ENCODE data around the gene MGRN1.

MGRN1 gene

GRCh38 chr16:4700997-4701743, 76.5 kb downstream of the MGRN1 start:
- no peak for DNase-seq

GRCh38 chr16:4701791-4702465, 77.3 kb downstream of the MGRN1 start:
- no peak for DNase-seq

GRCh38 chr16:4702466-4702808, 77.8 kb downstream of the MGRN1 start:
- no peak for DNase-seq

- no peak for DNase-seq
These were observed 79.3 kb downstream of the MGRN1 start for GRCh38 chr16:4703906-4704305.

DNA sequence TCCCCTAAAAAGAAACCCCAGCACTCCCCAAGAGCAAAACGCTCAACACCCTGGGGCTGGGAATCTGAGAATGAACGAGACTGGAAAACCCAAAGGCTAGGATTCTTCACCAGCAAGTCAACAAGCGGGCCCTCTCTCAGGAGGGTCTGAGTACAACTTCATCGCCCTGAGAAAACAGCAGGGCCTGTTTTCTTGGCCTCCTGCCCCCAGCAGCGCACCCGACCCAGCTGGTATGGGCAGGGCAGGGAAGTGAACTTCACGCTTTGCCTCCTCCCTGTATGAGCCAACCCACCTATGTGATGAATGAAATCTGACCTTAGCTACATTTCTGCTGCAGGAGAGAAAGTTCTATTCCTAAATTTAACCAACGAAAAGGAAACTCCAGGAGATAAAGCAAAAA, 79.9 kb downstream of the MGRN1 start:
- no peak for DNase-seq

DNA sequence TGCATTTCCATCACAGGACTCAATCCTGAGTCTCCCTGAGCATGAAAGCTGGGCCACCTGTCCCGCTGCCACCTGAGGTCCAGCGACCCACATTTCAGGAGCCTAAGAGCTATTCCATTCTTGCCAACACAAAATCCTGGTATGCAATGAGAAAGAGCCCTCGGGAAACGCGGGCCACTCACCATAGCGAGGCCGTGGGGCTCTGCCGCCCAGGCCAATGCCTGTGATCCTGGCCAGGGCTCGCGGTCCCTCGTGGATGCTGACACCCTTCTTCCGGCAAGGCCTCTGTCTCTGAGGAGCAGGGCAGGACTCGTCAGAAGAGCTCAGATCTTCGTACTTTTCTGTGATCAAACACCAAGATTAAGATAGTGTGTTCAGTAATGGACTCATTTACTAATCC, 80.3 kb downstream of the MGRN1 start:
- no peak for DNase-seq

- no peak for DNase-seq
These were observed 82.2 kb downstream of the MGRN1 start for GRCh38 chr16:4706871-4707270.

GRCh38 chr16:4709481-4709880, 84.9 kb downstream of the MGRN1 start:
- DNase-seq, result no peak

DNA sequence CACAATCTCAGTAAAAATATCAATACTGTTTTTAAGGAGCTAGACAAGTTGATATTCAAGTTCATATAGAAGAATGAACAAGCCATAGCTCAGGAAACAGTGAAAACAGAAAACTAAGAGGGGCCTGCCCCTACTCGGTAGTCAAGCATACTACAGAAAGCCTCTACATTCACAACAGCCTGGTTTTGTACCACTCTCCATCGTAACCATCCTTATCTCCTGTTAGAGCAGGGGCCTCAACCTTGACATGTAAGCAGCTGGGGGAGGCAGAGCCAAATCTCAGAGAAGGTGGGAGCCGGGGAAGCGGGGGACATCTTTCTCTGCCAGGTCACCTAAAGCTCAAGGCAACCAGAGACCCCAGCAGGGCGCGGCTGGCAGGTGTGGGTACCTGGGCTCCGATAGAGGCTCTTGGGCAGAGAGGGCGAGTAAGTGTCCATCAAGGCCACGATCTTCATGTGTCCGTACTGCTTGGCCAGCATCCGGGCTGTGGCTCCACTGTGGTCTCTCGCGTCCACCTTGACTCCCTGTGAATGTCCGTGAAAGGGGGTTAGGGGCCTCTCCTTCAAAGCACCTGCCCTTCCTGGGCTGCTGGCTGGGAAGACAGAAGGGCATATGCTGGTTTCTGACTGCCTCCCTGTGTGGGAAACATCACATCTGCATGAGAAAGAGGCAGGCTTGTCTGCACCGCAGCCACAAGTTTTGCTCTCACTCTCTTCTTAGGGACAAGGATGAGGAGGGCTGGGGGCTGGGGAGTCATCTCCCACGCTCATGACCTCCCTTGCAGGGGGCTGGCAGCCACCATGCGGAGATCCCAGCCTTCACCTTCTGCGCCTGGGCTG, 89.3 kb downstream of the MGRN1 start:
- DNase-seq, result no peak

DNA sequence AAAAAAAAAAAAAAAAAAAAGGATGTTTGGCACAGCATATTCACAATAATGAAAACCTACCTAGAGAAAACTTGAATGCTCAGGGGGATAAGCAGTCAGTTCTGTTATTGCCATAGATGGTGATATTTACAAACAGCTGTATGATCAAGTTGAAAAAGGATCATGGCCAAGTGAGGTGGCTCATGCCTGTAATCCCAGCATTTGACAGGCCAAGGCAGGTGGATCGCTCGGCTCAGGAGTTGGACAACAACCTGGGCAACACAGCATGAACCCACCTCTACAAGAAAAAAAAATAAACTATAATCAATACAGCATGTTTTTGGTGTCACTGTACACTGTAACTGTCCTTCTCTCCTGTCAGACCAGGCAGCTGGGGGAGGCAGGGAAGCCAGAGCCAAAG, 90.4 kb downstream of the MGRN1 start:
- DNase-seq, result no peak

DNA sequence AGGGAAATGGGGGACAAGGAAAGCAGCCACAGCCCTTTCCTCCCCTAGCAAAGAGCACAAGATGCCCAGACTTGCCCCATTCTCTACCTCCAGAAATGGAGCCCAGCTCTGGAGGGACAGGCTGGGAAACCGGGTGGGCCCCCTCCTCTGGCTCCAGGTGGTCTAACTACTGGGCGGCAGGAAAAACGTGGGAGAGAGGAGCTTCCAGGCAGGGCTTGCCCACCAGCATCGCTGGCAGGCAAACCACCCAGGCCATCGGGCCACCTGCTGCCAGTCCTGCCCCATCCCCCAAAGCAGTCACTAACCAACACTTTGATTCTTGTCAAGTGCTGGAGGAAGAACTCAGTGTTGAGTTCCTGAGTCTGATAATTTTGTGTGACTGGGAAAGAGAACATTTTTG, 93.8 kb downstream of the MGRN1 start:
- no peak for DNase-seq

DNA sequence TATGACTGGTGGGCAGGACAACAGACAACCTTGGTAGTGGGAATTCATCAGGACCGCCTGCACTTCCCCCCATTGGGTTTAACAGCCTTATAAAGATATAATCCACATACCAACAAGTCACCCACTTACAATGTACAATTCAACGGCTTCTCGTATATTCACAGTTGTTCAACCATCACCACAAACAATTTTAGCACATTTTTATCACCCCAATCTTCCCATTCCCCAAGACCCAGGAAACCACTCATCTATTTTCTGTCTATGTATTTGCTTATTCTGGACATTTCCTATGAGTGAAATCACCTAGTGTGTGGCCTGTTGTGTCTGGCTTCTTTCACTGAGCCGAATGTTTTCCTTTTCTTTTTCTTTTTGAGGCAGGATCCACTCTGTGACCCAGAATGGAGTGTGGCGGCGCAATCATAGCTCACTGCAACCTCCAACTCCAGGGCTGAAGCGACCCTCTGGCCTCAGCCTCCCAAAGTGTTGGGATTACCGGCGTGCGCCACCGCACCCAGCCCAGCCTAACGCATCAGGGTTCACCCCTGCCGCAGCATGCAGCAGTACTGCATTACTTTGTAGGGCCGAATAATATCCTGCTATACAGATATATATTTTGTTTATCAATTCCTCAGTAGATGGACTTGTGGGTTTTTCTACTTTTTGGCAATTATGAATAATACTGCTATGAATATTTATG, 98.6 kb downstream of the MGRN1 start:
- DNase-seq, result no peak

DNA sequence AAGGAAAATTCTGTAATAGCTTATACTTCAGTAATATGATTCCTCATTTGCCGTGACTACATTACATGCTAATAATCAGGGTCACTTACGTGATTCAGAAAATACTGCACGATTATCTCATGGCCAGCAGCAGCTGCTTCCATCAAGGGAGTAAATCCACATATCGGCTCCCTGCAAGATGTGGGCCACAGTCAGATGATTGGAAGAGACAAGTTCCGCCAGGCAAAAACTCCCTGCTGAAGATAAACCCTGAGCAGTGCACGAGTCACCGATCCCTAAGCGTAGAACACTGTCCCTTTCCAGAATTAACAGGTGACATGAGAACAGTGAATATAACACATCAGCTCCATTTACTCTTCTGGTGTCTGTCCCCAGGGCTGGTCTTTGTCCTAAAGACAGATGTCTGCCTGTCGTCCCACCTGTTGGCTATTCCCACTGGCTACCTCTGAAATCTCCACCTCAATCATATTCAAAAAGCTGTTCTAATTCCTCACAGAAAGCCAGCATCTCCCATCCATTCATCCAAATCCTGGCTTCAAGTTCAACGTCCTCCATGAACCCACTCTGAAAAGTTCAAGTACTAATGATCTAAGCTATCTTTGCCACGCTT, 100.1 kb downstream of the MGRN1 start:
- DNase-seq, result no peak

DNA sequence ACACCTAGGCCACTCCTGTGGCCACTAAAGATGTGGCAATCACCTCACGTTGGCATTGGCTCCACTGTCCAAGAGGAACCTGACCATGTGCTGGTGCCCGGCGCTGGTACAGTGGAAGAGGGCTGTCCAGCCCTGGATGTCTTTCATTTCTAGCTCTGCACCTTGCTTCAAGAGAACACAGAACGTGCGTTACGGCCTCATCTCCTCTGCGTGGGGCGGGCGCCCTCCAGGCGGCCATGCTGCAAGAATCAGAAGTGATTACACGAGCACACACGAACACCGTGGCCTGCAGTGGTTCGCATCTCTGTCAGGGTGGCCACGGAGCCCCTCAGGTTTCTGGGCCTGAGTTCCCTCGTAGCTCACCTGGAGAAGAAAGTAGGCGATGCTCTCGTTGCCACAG, 102.0 kb downstream of the MGRN1 start:
- DNase-seq, result no peak

DNA sequence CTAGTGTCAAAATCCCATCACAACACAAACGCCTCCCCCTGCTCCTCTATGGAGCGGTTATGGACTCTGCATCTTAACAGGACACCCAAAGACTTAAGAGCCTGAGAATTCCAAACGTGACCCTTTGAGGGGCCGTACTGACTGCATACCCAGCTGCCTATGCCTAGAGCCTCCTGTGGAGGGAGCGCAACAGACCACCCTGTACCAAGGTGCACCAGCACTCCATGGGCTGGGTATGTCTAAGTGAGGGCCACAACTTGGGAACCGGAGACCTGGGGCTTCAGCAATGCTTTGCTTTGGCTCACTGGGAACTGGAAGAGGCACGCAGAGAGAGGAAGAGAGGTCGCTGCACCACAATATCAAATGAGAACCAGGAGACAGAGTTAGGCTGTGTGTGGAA, 104.0 kb downstream of the MGRN1 start:
- DNase-seq, result no peak

DNA sequence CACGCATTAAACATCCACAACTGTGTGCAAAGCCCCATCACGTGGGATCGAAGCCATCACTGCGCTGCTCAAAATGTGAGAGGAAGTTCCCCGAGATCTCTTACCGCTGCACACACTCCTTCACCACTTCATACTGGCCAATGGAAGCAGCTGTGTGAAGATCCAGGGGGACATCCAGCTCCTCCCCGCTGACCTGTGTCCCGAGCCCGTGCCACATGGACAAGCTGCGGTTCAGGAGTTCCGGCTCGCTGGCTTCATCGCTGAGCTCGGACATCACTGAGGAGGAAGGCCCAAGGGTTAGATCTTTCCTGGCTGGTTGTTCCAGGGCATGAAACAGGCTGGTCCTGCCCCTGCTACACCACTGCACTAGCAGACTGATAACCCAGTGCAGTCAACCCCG, 105.2 kb downstream of the MGRN1 start:
- DNase-seq, result no peak

DNA sequence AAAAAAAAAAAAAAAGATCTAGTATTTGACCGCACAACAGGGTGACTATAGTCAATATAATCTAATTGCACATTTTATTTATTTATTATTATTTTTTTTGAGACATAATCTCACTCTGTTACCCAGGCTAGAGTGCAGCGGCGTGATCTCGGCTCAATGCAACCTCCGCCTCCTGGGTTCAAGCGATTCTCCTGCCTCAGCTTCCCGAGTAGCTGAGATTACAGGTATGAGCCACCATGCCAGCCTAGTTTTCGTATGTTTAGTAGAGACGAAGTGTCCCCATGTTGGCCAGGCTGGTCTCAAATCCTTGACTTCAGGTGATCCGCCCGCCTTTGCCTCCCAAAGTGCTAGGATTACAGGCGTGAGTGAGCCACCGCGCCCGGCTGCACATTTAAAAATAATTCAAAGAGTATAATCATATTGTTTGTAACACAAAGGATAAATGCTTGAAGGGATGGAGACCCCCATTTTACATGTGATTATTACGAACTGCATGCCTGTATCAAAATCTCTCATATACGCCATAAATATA, 108.7 kb downstream of the MGRN1 start:
- DNase-seq, result no peak

DNA sequence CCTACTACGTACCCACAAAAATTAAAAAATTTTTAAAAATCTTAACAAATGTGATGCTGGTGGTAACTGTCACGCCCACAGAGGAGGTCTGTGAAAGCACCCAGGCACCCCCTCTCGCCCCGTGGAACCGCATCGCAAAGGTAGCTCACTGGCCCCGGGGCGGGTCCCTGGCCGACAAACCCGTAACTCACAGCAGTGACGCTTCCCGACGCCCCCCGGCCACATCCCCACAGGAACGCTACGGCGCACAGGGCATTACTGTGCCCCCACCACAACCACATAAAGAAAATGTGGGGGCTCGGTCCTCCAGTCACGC, 109.1 kb downstream of the MGRN1 start:
- DNase-seq, result no peak

GRCh38 chr16:4734063-4734729, 109.6 kb downstream of the MGRN1 start, which contains the start of the genes ANKS3 and DNAAF8:
ANKS3 (minus strand) TSS chr16:4734271; CDS start chr16:4730149, 4,122 bp downstream.
DNAAF8 (plus strand) TSS chr16:4734537; CDS start chr16:4736515, 1,978 bp downstream.
- DNase-seq, result peak; percentile 94 to 96

- DNase-seq, result peak; percentile 65 to 81
These were observed 110.3 kb downstream of the MGRN1 start for GRCh38 chr16:4734730-4735535.

DNA sequence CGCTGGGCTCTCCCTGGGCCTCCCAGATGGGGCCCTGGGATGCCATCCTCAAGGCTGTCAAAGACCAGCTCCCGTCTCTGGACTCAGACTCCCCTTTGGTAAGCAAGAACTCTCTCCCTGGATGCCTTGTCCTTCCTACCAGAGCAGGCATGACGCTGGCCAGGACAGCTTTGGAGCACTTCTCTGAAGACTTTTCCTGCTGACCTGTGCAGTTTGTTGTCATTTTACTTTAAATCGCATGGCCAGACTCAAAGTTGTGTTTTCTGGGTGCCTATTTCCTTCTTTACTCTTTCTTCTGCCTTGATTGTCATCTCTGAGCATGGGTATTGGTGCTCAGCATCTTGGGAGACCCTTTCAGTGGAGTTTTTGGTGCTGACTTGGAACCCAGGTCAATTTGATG, 111.9 kb downstream of the MGRN1 start:
- DNase-seq, result no peak

All from inflammatory macrophage treated with lipopolysaccharide for 1 hour (primary cell).